ENCODE results near the gene CCDC28A.
"Not testable (repeated sequence)": the region's sequence is repeated elsewhere in the genome, so short reads cannot be mapped to it uniquely, and the experiment has no call there.

CCDC28A gene

DNA sequence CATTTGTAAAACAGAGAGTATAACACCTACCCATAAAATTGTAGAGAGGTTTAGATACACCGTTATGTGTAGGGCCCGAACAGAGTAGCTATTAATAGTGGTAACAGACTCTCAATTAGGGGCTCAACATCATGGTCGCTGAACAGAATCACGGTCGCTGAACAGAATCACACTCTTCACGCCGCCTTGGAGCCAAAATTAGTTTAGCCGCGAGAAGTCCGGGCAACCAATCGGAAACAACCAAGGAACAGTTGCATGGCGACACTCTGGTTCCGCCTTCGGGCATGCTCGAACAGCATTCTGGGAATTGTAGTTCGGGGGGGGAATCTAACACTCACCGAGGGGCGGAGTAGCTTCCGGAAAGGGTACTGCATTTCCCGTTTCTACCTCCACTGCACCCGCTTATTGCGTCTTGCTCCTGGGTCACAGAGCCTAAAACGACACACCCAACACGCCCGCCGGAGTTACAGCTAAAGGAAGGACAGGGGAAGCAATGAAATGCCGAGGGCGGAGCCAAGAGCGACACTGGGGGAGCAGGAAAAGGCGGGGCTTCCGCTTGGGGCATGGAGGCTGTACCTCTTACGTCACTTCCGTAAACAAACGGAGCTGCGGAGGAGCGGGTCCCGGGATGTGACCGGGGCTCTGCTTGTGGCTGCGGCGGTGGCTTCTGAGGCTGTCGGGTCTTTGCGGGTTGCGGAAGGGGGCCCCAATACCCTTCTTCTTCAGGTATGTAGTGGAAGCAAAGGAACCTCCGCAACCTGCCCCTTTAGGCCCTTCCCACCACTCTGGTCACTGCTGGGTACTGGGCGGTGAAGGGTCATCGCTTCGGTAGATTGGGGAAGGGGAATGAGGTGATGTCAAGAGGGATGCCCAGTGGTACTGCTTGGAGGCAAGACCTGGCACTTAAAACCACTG, at the start of gene CCDC28A:
TSS of gene CCDC28A (plus strand) at position 593 of the 915 bp plus-strand sequence. CDS start 2,352 bp downstream, outside the sequence.
- H3K4me3 ChIP-seq (ENCODE audit: low read depth in 1 of 2, low read length in 2 of 2) = peak within 1 kb of the TSS; percentile 89 to 97
- peak within 1 kb of the TSS; percentile 79 for H3K9ac ChIP-seq (ENCODE audit: low read length)
- no peaks in the 10 kb centered on the region for H3K9me3 ChIP-seq (ENCODE audit: low read length)
- H3K27ac ChIP-seq (ENCODE audit: low read depth, low read length) = peak within 1 kb of the TSS; percentile 94
- no peaks in the 10 kb centered on the region for H3K27me3 ChIP-seq (ENCODE audit: control insufficient read depth in 1 of 2, insufficient read depth in 2 of 2, low read length in 2 of 2)
- peaks cover 5% of the 10 kb centered on the region for H3K36me3 ChIP-seq (ENCODE audit: insufficient read depth, low read length)
- peaks cover 14% of the 10 kb centered on the region for H3K4me1 ChIP-seq (ENCODE audit: insufficient read depth, low read length)

DNA sequence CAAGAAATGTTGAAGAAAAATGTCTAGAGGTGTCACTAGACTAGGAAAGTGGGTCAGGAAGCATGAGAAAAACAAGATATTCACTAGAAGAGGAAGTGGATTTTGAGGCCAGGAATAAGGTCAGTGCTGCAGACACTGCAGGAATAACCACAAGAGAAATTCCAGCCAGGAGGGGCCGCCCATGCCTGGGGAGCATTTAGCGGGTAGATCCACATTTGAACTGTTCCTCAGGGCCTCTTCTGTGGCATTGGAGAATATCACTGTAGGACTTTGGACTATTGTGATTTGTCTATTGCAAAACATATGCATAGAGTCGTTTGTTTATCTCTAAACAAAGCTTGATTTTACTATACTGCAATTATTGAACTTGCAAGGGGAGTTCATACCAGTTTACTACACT, 49.6 kb upstream of the CCDC28A start:
- H3K4me1 ChIP-seq (ENCODE audit: insufficient read depth, low read length) = peaks cover 8% of the 10 kb centered on the region
- H3K27me3 ChIP-seq (ENCODE audit: control insufficient read depth in 1 of 2, insufficient read depth in 2 of 2, low read length in 2 of 2) = no peaks in the 10 kb centered on the region
- H3K27ac ChIP-seq (ENCODE audit: low read depth, low read length) = no peak overlapping the region

DNA sequence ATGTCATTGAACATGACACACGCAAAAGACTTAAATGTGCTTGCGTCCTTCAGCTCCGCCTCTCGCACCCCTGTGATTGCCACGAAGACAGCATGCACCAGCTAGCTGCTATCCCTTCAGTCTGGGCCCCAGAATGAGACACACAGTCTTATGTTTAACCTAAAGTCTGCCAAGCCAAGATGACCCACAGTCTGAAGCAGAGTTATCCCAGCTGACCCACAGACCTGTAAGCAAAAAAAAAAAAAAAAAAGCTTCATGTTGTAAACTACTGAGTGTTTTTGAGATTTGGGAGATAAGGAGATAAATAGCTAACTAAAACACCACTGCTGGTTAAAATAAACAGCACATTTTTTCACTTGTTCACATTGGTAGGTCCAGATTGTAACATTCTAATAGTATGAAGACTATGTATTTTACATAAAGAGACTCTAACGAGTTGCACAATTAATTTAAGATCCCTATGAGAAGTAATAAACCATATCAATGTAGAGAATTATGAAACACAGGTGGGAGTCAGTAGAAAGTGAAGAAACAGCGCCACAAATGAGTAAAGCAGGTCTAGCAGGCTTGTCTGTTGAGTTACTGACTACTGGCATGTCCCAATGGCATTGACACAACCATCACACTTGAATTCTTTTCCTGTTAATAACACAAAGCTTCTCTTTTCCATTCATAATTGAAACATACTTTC, 47.4 kb upstream of the CCDC28A start:
- H3K4me3 ChIP-seq (ENCODE audit: low read depth in 1 of 2, low read length in 2 of 2) = no peak overlapping the region
- no peak overlapping the region for H3K27ac ChIP-seq (ENCODE audit: low read depth, low read length)
- no peaks in the 10 kb centered on the region for H3K9me3 ChIP-seq (ENCODE audit: low read length)
- H3K4me1 ChIP-seq (ENCODE audit: insufficient read depth, low read length) = peaks cover 8% of the 10 kb centered on the region
- no peak overlapping the region for H3K9ac ChIP-seq (ENCODE audit: low read length)
- no peaks in the 10 kb centered on the region for H3K36me3 ChIP-seq (ENCODE audit: insufficient read depth, low read length)
- no peaks in the 10 kb centered on the region for H3K27me3 ChIP-seq (ENCODE audit: control insufficient read depth in 1 of 2, insufficient read depth in 2 of 2, low read length in 2 of 2)

More for the DNA sequence above, 49.6 kb upstream of the CCDC28A start:
- Histone ChIP-seq H3K9me3 (ENCODE audit: low read length) (no peaks in the 10 kb centered on the region), H3K4me3 (ENCODE audit: low read depth in 1 of 2, low read length in 2 of 2) (no peak overlapping the region), H3K36me3 (ENCODE audit: insufficient read depth, low read length) (no peaks in the 10 kb centered on the region), H3K9ac (ENCODE audit: low read length) (no peak overlapping the region)

DNA sequence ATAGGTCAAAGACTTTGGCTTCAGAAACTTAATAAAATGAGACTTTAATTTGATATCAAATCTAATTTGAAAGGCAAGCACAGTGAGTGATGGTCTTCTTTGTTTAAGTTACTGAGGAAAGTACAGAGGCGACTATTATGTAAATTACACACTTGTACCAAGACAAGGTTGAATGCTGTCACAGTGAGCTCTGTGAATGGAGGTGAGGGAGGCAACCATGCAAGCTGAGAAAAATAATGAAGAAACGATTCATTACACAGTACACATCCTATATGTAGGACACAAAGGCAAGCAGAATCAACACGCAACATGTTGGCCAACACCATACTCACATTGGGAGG, 46.8 kb upstream of the CCDC28A start:
- Histone ChIP-seq H3K4me3 (ENCODE audit: low read depth in 1 of 2, low read length in 2 of 2) (no peak overlapping the region), H3K36me3 (ENCODE audit: insufficient read depth, low read length) (no peaks in the 10 kb centered on the region), H3K9ac (ENCODE audit: low read length) (no peak overlapping the region), H3K4me1 (ENCODE audit: insufficient read depth, low read length) (peaks cover 8% of the 10 kb centered on the region), H3K9me3 (ENCODE audit: low read length) (no peaks in the 10 kb centered on the region), H3K27ac (ENCODE audit: low read depth, low read length) (no peak overlapping the region), H3K27me3 (ENCODE audit: control insufficient read depth in 1 of 2, insufficient read depth in 2 of 2, low read length in 2 of 2) (no peaks in the 10 kb centered on the region)

DNA sequence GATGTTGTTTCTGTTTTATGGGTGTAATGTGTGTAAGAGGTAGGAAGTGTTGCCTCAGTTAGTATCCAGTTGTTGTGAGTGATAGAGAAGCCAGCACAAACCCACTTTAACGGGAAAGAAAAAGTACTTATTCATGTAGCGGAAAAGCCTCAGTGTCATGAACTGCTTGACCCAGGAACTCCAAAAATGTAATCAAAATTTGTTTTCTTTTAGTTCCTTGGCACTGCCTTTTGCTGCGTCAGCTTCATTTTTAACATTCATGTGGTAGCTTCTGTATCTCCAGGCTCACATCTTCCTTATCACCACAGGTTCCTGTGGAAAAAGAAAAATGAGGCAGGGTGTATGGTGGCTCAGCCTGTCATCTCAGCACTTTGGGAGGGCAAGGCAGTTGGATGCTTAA, 46.4 kb upstream of the CCDC28A start:
- H3K27ac ChIP-seq (ENCODE audit: low read depth, low read length) = no peak overlapping the region
- H3K4me1 ChIP-seq (ENCODE audit: insufficient read depth, low read length) = peaks cover 8% of the 10 kb centered on the region
- no peak overlapping the region for H3K9ac ChIP-seq (ENCODE audit: low read length)
- H3K4me3 ChIP-seq (ENCODE audit: low read depth in 1 of 2, low read length in 2 of 2) = no peak overlapping the region
- H3K9me3 ChIP-seq (ENCODE audit: low read length) = no peaks in the 10 kb centered on the region
- no peaks in the 10 kb centered on the region for H3K27me3 ChIP-seq (ENCODE audit: control insufficient read depth in 1 of 2, insufficient read depth in 2 of 2, low read length in 2 of 2)
- no peaks in the 10 kb centered on the region for H3K36me3 ChIP-seq (ENCODE audit: insufficient read depth, low read length)

DNA sequence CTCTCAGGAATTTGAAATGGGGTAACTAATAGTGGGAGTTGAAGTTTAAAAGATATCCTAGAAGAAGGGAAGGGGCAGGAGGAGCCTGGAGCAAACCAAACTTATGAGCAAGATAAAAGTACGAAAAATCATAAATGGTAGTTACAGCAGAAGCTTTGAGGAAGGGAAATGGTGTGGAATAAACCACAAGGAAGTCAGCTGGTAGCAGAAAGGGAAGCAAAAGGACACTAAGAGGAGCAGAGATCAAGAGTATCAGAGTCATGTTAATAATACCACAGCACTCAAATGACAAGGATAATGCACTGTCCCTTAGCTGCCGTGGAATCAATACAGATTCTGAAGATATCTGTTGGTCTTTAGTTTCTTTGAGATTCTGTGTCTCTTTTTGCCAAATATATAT, 44.9 kb upstream of the CCDC28A start:
- Histone ChIP-seq H3K27me3 (ENCODE audit: control insufficient read depth in 1 of 2, insufficient read depth in 2 of 2, low read length in 2 of 2) (no peaks in the 10 kb centered on the region), H3K4me3 (ENCODE audit: low read depth in 1 of 2, low read length in 2 of 2) (no peak overlapping the region), H3K4me1 (ENCODE audit: insufficient read depth, low read length) (no peaks in the 10 kb centered on the region), H3K9ac (ENCODE audit: low read length) (no peak overlapping the region), H3K36me3 (ENCODE audit: insufficient read depth, low read length) (no peaks in the 10 kb centered on the region), H3K27ac (ENCODE audit: low read depth, low read length) (no peak overlapping the region), H3K9me3 (ENCODE audit: low read length) (no peaks in the 10 kb centered on the region)

DNA sequence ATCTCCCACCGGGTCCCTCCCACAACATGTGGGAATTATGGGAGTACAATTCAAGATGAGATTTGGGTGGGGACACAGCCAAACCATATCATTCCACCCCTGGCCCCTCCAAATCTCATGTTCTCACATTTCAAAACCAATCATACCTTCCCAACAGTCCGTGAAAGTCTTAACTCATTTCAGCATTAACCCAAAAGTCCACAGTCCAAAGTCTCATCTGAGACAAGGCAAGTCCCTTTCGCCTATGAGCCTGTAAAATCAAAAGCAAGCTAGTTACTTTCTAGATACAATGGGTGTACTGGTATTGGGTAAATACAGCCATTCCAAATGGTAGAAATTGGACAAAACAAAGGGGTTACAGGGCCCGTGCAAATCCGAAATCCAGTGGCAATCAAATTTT, 43.5 kb upstream of the CCDC28A start:
- not testable (repeated sequence) for H3K4me1 ChIP-seq (ENCODE audit: insufficient read depth, low read length); H3K27ac ChIP-seq (ENCODE audit: low read depth, low read length); H3K4me3 ChIP-seq (ENCODE audit: low read depth in 1 of 2, low read length in 2 of 2); H3K36me3 ChIP-seq (ENCODE audit: insufficient read depth, low read length); H3K9me3 ChIP-seq (ENCODE audit: low read length); H3K27me3 ChIP-seq (ENCODE audit: control insufficient read depth in 1 of 2, insufficient read depth in 2 of 2, low read length in 2 of 2); H3K9ac ChIP-seq (ENCODE audit: low read length)

DNA sequence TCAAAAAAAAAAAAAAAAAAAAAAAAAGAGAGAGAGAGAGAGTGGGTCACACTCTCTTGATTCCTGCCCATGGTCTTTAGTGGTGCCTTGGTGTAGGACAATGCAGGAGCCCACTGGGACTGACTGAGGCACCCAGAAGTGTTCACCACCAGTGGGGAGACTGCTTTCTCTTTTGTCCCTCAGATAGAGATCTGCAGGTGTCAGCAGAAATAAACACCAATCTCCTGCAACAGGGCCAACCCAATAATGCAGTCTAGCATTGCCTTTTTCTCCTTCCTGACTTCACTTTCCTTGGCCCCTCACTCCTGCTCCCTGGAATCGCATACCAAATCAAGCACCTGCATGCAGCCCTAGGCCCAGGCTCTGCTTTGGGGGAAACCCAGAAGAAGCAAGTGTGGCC, 39.0 kb upstream of the CCDC28A start:
- Histone ChIP-seq H3K4me3 (ENCODE audit: low read depth in 1 of 2, low read length in 2 of 2) (no peak overlapping the region), H3K27me3 (ENCODE audit: control insufficient read depth in 1 of 2, insufficient read depth in 2 of 2, low read length in 2 of 2) (no peaks in the 10 kb centered on the region), H3K9ac (ENCODE audit: low read length) (no peak overlapping the region), H3K9me3 (ENCODE audit: low read length) (no peaks in the 10 kb centered on the region), H3K4me1 (ENCODE audit: insufficient read depth, low read length) (no peaks in the 10 kb centered on the region), H3K27ac (ENCODE audit: low read depth, low read length) (no peak overlapping the region), H3K36me3 (ENCODE audit: insufficient read depth, low read length) (no peaks in the 10 kb centered on the region)

DNA sequence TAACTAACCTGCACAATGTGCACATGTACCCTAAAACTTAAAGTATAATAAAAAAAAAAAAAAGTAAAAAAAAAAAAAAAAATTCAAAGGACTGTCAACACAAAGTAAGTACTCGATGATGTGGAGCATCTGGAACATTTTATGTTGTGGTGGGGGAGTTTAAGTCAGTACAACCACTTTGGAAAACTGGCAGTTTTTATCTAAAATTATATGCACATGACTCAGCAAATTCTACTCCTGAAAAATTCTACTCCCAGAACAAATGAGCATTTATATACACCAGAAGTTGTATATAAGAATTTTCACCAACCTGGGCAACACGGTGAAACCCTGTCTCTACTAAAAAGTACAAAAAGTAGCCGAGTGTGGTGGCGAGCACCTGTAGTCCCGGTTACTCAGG, 36.9 kb upstream of the CCDC28A start:
- Histone ChIP-seq H3K27me3 (ENCODE audit: control insufficient read depth in 1 of 2, insufficient read depth in 2 of 2, low read length in 2 of 2) (no peaks in the 10 kb centered on the region), H3K27ac (ENCODE audit: low read depth, low read length) (no peak overlapping the region), H3K4me3 (ENCODE audit: low read depth in 1 of 2, low read length in 2 of 2) (no peak overlapping the region), H3K9ac (ENCODE audit: low read length) (no peak overlapping the region), H3K4me1 (ENCODE audit: insufficient read depth, low read length) (no peaks in the 10 kb centered on the region), H3K36me3 (ENCODE audit: insufficient read depth, low read length) (no peaks in the 10 kb centered on the region), H3K9me3 (ENCODE audit: low read length) (no peaks in the 10 kb centered on the region)

DNA sequence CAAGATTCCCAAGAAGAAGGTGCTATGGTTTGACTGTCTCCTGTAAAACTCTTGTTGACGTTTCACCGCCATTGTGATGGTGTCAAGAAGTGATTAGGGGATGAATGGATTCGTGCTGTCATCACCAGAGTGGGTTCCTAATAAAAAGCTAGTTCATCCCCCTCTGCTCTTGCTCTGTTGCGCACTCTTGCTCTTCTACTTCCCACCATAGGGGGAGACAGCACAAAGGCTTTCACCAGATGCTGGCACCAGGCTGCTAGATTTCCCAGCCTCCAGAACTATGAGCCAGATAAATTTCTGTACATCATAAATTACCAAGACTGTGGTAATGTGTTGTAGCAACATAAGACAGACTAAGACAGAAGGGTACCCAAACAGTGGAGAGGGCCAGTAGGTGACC, 21.6 kb upstream of the CCDC28A start:
- Histone ChIP-seq H3K9ac (ENCODE audit: low read length) (no peak overlapping the region), H3K27me3 (ENCODE audit: control insufficient read depth in 1 of 2, insufficient read depth in 2 of 2, low read length in 2 of 2) (no peaks in the 10 kb centered on the region), H3K9me3 (ENCODE audit: low read length) (no peaks in the 10 kb centered on the region), H3K4me1 (ENCODE audit: insufficient read depth, low read length) (no peaks in the 10 kb centered on the region), H3K36me3 (ENCODE audit: insufficient read depth, low read length) (no peaks in the 10 kb centered on the region), H3K4me3 (ENCODE audit: low read depth in 1 of 2, low read length in 2 of 2) (no peak overlapping the region), H3K27ac (ENCODE audit: low read depth, low read length) (no peak overlapping the region)

DNA sequence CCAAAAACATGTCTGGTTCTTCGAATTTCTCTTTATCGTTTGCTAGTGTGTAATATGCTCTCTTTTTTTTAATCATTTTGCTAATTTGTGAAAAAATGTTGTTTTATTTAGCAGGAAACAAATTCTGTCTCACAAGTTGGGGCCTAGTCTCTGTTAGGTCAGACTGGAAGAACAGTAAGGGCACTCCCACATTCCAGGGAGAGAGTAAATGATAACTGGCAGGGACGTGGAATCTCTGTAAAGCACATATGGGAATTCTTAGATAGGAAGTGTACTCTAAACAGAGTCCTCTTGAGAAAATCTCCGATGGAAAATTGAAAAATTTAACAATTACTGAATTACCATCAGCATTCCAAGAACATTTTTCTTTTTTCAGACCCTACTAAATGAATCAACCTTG, 16.4 kb upstream of the CCDC28A start:
- H3K4me1 ChIP-seq (ENCODE audit: insufficient read depth, low read length) = no peaks in the 10 kb centered on the region
- H3K27me3 ChIP-seq (ENCODE audit: control insufficient read depth in 1 of 2, insufficient read depth in 2 of 2, low read length in 2 of 2) = no peaks in the 10 kb centered on the region
- H3K4me3 ChIP-seq (ENCODE audit: low read depth in 1 of 2, low read length in 2 of 2) = no peak overlapping the region
- H3K9me3 ChIP-seq (ENCODE audit: low read length) = no peaks in the 10 kb centered on the region
- no peaks in the 10 kb centered on the region for H3K36me3 ChIP-seq (ENCODE audit: insufficient read depth, low read length)
- no peak overlapping the region for H3K9ac ChIP-seq (ENCODE audit: low read length)
- no peak overlapping the region for H3K27ac ChIP-seq (ENCODE audit: low read depth, low read length)

Data from muscle layer of colon (tissue), 2 donors.